Measurements from ENCODE around the gene CATSPER1.

DNA sequence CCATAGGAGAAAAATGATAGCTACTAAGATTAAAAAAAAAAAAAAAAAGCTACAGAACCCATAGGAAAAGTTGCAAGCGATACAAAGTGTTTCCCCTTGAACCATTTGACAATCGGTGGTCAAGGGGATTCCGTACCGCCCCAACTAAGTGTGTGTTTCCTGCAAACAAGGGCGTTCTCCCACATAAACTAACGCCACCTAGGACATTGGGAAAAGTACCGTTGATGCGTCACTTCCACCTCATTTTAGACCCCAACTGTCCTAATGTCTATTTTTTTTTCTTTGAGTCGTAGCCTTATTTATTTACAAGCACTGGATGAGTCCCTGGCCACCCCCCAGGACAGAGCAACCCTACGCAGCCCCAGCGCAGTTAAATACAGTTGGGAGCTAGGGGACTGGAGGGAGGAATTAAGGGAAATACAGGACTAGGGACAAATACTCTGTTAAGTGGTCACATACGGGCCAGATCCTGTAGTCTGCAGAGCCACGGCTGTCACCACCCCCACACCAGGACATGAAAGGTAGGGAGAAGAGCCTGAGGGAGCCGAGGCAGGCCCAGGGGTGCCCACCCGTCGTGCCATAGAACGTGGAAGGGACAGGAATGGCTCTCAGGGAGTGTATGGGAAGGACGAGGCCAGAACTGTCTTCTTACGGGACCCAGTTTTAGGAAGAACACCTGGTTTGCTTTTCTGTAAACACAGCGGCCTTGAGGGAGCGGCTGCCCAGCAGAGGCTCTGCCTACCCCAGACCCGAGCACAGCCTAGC lies 43.3 kb downstream of the CATSPER1 start:
- TF ChIP-seq POLR2AphosphoS5 (IDR thresholded peaks at IDR 0.05; ENCODE audit: low read depth, low read length) (no peak), FOXM1 (IDR thresholded peaks at IDR 0.05; ENCODE audit: low read depth) (no peak), GATA2 (CRISPR knock-in tag; IDR thresholded peaks at IDR 0.05) (no peak)
- TF ChIP-seq, protein P1, sequence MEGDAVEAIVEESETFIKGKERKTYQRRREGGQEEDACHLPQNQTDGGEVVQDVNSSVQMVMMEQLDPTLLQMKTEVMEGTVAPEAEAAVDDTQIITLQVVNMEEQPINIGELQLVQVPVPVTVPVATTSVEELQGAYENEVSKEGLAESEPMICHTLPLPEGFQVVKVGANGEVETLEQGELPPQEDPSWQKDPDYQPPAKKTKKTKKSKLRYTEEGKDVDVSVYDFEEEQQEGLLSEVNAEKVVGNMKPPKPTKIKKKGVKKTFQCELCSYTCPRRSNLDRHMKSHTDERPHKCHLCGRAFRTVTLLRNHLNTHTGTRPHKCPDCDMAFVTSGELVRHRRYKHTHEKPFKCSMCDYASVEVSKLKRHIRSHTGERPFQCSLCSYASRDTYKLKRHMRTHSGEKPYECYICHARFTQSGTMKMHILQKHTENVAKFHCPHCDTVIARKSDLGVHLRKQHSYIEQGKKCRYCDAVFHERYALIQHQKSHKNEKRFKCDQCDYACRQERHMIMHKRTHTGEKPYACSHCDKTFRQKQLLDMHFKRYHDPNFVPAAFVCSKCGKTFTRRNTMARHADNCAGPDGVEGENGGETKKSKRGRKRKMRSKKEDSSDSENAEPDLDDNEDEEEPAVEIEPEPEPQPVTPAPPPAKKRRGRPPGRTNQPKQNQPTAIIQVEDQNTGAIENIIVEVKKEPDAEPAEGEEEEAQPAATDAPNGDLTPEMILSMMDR (IDR thresholded peaks at IDR 0.05) = no peak

All from SK-N-SH (cell line).